DOHH2 (cell line): ENCODE results near the gene SH2D7.

Source experiments
- CTCF ChIP-seq: fragments of 200-600 bp; sonication (generic); IDR thresholded peaks from one replicate; pipeline ENCODE4 v1.5.1; 2014; ENCODE audit warnings: antibody characterized with exemption, mild to moderate bottlenecking, low read depth, low read length; ENCODE audit not compliant: poor library complexity, severe bottlenecking
- EZH2phosphoT487 ChIP-seq: fragments of 200-600 bp; sonication (generic); IDR thresholded peaks from 2 replicates; pipeline ENCODE4 v1.6.1; 2017; ENCODE audit warnings: borderline replicate concordance, mild to moderate bottlenecking, antibody characterized with exemption, low read length, moderate library complexity, mixed read lengths

- TF ChIP-seq CTCF = no peak
- no peak for TF ChIP-seq EZH2phosphoT487
These were observed 18.6 kb downstream of the SH2D7 start for GRCh38 chr15:78110916-78111475.
